Measurements from ENCODE around the gene LGR6. TPM values are rescaled to one million over a fixed set of nuclear protein-coding genes. Genes with fewer than 3 reads are reported as not detected.

Gene LGR6
- total and polyA plus RNA-seq, 12 donors = 0.06 to 1.0 (median 0.18) TPM; not detected in 3

DNA sequence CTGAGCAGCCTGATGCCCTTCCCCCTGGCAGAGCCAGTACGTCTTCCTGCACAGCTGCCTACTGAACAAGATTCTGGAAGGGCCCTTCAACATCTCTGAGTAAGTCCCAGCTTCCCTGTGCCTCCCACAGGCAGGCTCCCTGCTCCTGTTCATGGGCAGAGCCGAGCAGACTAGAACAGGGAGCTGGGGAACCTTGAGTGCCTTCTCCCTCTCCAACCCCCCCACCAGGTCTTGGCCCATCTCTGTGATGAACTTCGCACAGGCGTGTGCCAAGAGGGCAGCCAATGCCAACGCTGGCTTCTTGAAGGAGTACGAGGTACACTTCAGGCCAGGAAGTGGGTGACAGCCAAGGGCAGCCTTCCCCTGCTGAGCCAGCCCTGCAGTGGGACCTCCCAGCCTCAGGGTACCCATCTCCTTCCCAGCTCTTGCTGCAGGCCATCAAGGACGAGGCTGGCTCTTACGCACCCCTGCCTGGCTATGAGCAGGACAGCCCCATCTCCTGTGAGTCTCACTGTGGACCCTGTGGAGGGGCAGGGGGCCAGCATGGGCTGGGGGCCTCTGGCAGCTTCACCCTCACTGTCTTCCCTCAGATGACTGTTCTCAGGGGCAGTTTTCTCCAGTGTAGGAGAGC, 6.4 kb upstream of the LGR6 start:
- TF ChIP-seq, protein P1, sequence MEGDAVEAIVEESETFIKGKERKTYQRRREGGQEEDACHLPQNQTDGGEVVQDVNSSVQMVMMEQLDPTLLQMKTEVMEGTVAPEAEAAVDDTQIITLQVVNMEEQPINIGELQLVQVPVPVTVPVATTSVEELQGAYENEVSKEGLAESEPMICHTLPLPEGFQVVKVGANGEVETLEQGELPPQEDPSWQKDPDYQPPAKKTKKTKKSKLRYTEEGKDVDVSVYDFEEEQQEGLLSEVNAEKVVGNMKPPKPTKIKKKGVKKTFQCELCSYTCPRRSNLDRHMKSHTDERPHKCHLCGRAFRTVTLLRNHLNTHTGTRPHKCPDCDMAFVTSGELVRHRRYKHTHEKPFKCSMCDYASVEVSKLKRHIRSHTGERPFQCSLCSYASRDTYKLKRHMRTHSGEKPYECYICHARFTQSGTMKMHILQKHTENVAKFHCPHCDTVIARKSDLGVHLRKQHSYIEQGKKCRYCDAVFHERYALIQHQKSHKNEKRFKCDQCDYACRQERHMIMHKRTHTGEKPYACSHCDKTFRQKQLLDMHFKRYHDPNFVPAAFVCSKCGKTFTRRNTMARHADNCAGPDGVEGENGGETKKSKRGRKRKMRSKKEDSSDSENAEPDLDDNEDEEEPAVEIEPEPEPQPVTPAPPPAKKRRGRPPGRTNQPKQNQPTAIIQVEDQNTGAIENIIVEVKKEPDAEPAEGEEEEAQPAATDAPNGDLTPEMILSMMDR (IDR thresholded peaks at IDR 0.05) = no peak
- no peak for TF ChIP-seq POLR2A (IDR thresholded peaks at IDR 0.05)
- Histone ChIP-seq H3K36me3 (replicated peaks in 1 of 2) (no peaks in the 10 kb centered on the region), H3K4me3 (no peak overlapping the region), H3K9me3 (replicated peaks in 1 of 3) (no peaks in the 10 kb centered on the region), H3K27me3 (no peaks in the 10 kb centered on the region), H3K27ac (no peak overlapping the region), H3K4me1 (replicated peaks in 1 of 2) (peaks cover 0 to 3% of the 10 kb centered on the region in 2 donors)
- no peak for DNase-seq
- intact Hi-C loops (cut with DNase I) = loop anchor here in 1 of 2 donors (10.0 kb wide), 1 partner anchor 528 kb away; the partner anchor contains the start of gene SYT2
- 62 to 93% (median 70%) methylated on average over 5 to 8 of the region's 8 CpGs for WGBS, 4 donors

DNA sequence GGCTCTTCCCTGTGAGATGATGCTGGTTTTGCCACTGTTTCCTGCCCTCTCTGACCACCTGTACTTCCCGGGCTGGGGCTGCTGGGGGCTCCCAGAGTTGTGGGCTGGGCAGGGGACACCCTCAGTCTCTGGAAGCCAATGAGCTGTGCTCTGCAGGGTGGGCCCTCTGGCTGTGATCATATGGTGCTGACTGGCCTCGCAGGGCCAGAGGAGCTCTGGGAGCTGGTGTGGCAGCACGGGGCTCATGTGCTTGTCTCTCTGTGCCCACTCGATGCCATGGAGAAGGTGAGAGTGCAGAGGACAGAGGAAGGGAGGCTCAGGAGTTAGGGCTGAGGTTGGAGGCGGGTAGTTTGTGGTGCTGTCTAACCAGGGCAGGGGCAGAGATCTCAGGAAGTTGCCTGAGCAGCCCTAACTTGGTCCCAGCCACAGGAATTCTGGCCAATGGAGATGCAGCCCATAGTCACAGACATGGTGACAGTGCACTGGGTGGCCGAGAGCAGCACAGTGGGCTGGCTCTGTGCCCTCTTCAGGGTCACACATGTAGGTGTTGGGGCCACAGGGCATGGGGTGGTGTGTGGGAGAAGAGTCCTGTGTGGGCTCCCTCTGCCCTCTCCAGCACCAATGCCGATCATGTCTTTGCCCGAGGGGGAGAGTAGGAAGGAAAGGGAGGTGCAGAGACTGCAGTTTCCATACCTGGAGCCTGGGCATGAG, 5.7 kb upstream of the LGR6 start:
- no peak for TF ChIP-seq POLR2A (IDR thresholded peaks at IDR 0.05)
- TF ChIP-seq, protein P1 (IDR thresholded peaks at IDR 0.05) = no peak
- Histone ChIP-seq H3K4me1 (replicated peaks in 1 of 2) (peaks cover 0 to 3% of the 10 kb centered on the region in 2 donors), H3K27ac (no peak overlapping the region), H3K36me3 (replicated peaks in 1 of 2) (no peaks in the 10 kb centered on the region), H3K9me3 (replicated peaks in 1 of 3) (no peaks in the 10 kb centered on the region), H3K4me3 (no peak overlapping the region), H3K27me3 (peaks cover 4% of the 10 kb centered on the region)
- 70 to 85% (median 78%) methylated on average over 6 to 8 of the region's 8 CpGs for WGBS, 4 donors
- DNase-seq = no peak
- intact Hi-C loops (cut with DNase I) = loop anchor here in 1 of 2 donors (10.0 kb wide), 1 partner anchor 527 kb away; the partner anchor contains the start of gene SYT2

DNA sequence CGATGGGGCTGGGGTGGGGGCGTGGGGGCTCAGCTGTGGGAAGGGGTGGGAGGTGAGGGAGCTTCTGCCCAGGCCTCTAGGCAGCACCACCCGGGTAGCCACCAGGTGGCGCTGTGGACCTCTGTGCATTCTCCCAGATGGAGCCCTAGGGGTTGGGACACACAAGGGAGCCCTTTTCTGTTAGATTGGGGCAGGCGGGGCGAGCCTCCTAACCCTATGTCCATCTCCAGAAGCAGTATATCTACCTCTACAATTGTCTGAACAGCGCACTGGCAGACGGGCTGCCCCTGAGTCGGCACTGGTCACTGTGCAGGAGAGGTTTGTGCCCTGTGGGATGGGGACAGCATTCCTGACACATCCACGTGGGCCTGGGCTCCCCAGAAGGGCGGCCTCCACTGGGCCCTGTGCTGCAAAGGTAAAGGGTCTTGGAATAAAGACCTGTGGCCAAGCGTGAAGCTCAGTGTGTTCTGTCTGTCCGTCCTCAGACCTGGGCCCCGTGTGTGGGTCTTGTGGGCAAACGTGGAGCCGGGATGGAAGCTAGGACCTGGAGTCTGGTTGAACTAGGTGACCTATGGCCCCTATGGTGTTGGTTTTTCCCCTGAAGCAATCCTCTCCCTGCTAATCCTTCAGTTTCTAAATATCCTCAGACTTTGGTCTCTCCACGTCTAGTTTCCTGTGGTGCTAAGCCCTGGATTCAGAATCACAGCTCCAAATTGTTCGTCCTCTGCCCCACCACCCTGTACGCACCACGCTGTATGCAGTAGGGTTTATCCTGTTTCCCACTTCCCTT, 4.4 kb upstream of the LGR6 start:
- peaks cover 17% of the 10 kb centered on the region for H3K27me3 ChIP-seq

More for the DNA sequence above, 4.4 kb upstream of the LGR6 start:
- 55 to 64% (median 59%) methylated on average over 16 to 20 of the region's 20 CpGs for WGBS, 4 donors
- Histone ChIP-seq H3K9me3 (replicated peaks in 1 of 3) (no peaks in the 10 kb centered on the region), H3K36me3 (replicated peaks in 1 of 2) (no peaks in the 10 kb centered on the region), H3K27ac (no peak overlapping the region), H3K4me1 (replicated peaks in 1 of 2) (peaks cover 0 to 12% of the 10 kb centered on the region in 2 donors), H3K4me3 (no peak overlapping the region)
- intact Hi-C loops (cut with DNase I) = loop anchor here in 1 of 2 donors (10.0 kb wide), 1 partner anchor 526 kb away; the partner anchor contains the start of gene SYT2
- peak; percentile 60 to 87 (median 77) for DNase-seq
- TF ChIP-seq POLR2A (IDR thresholded peaks at IDR 0.05) = no peak
- TF ChIP-seq, protein P1 (IDR thresholded peaks at IDR 0.05) = peak; percentile 49 to 90 (median 62)
